Smooth muscle cell (in vitro differentiated cells): ENCODE data around the gene PPARG. TPM values are rescaled to one million over a fixed set of nuclear protein-coding genes. Genes with fewer than 3 reads are reported as not detected.

Experiments used
- DNase-seq: peaks from one replicate; lab custom pipeline; 2025; ENCODE audit not compliant: unreplicated experiment; lab: John Stamatoyannopoulos, UW
- H2AFZ ChIP-seq: fragments of 200-600 bp; sonication (generic); 2 replicates; pipeline ENCODE4 v1.6.0; 2016; ENCODE audit warnings: antibody characterized with exemption, low read depth, mild to moderate bottlenecking
- H3F3A ChIP-seq: fragments of 200-600 bp; sonication (generic); 2 replicates; pipeline ENCODE4 v1.6.0; 2017; ENCODE audit warnings: antibody characterized with exemption, low read depth
- H3K27ac ChIP-seq: fragments of 200-600 bp; sonication (generic); 2 replicates; pipeline ENCODE4 v1.5.1; 2016; ENCODE audit warnings: low read depth, mild to moderate bottlenecking
- H3K27me3 ChIP-seq: fragments of 200-600 bp; sonication (generic); 2 replicates; pipeline ENCODE4 v1.6.1; 2016; ENCODE audit warnings: low read depth, mild to moderate bottlenecking
- H3K36me3 ChIP-seq: fragments of 200-600 bp; sonication (generic); 2 replicates; pipeline ENCODE4 v1.5.1; 2016; ENCODE audit warnings: low read depth
- H3K4me1 ChIP-seq: fragments of 200-600 bp; sonication (generic); 2 replicates; pipeline ENCODE4 v1.5.1; 2016; ENCODE audit warnings: low read depth
- H3K4me2 ChIP-seq: fragments of 200-600 bp; sonication (generic); 2 replicates; pipeline ENCODE4 v1.6.0; 2016; ENCODE audit warnings: mild to moderate bottlenecking
- H3K4me3 ChIP-seq: fragments of 200-600 bp; sonication (generic); 2 replicates; pipeline ENCODE4 v1.5.1; 2016; ENCODE audit warnings: mild to moderate bottlenecking
- H3K79me2 ChIP-seq: fragments of 200-600 bp; sonication (generic); 2 replicates; pipeline ENCODE4 v1.6.0; 2016; ENCODE audit warnings: low read depth, mild to moderate bottlenecking
- H3K9ac ChIP-seq: fragments of 200-600 bp; sonication (generic); 2 replicates; pipeline ENCODE4 v1.6.0; 2016; ENCODE audit warnings: low read depth
- H3K9me3 ChIP-seq: fragments of 200-600 bp; sonication (generic); replicated peaks from 2 replicates; pipeline ENCODE4 v1.5.1; 2016; ENCODE audit warnings: low read depth
- H4K20me1 ChIP-seq: fragments of 200-600 bp; sonication (generic); 2 replicates; pipeline ENCODE4 v1.6.0; 2016; ENCODE audit warnings: low read depth
- WGBS: methylation state at CpG from one replicate; pipeline ENCODE4 v1.1.7; 2016; ENCODE audit warnings: low lambda C conversion rate; 5-methylcytosine and 5-hydroxymethylcytosine counted together
- polyA plus RNA-seq: library from polyadenylated mRNA; unstranded; fragments of >200 nt; fragmentation: Nextera tagmentation; extraction: Ambion mirVana; gene quantifications from 2 replicates; pipeline ENCODE4 v1.2.1, GENCODE V29; 2016
- total RNA-seq: library from RNA; depleted of rRNA; stranded (reverse); fragments of >200 nt; gene quantifications from 2 replicates; pipeline ENCODE4 v1.2.3, GENCODE V29; 2014
- TF ChIP-seq, protein P1 (sequence below): fragments of 200-600 bp; sonication (generic); IDR thresholded peaks from 2 replicates; pipeline ENCODE4 v1.5.1; 2017; ENCODE audit warnings: borderline replicate concordance, mild to moderate bottlenecking, antibody characterized with exemption; ENCODE audit not compliant: insufficient read depth, poor library complexity, severe bottlenecking

PPARG gene
- total and polyA plus RNA-seq, 2 experiments from 2014 or later: 1.5 to 8.5 TPM

DNA sequence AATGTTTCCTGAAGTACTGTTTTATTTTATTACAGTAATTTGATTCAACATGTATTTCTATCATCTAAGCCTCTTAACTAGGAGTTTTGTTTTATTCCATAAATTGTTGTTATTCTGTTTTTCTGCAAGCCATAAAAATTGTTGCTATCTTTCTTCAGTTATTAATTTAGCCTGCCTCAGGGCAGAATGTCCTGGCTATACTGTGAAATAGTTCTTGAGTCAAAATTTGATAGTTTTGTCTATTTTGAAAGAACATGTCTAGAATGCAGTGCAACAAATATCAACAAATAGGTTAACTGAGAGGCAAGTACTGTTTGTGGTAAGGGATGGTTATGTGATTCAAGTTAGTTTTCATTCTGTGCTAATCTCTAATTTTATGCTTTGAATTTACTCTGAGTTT lies 63.9 kb downstream of the PPARG start:
- H3K4me1 ChIP-seq: no peaks in the 10 kb centered on the region
- H3K9me3 ChIP-seq: no peaks in the 10 kb centered on the region
- H3K4me2 ChIP-seq: no peak overlapping the region
- no peak overlapping the region for H3K4me3 ChIP-seq
- no peak overlapping the region for H3K27ac ChIP-seq
- TF ChIP-seq, protein P1, sequence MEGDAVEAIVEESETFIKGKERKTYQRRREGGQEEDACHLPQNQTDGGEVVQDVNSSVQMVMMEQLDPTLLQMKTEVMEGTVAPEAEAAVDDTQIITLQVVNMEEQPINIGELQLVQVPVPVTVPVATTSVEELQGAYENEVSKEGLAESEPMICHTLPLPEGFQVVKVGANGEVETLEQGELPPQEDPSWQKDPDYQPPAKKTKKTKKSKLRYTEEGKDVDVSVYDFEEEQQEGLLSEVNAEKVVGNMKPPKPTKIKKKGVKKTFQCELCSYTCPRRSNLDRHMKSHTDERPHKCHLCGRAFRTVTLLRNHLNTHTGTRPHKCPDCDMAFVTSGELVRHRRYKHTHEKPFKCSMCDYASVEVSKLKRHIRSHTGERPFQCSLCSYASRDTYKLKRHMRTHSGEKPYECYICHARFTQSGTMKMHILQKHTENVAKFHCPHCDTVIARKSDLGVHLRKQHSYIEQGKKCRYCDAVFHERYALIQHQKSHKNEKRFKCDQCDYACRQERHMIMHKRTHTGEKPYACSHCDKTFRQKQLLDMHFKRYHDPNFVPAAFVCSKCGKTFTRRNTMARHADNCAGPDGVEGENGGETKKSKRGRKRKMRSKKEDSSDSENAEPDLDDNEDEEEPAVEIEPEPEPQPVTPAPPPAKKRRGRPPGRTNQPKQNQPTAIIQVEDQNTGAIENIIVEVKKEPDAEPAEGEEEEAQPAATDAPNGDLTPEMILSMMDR: no peak
- no peaks in the 10 kb centered on the region for H3F3A ChIP-seq
- no peak for DNase-seq
- no peaks in the 10 kb centered on the region for H3K79me2 ChIP-seq
- H3K9ac ChIP-seq: no peak overlapping the region
- no peaks in the 10 kb centered on the region for H3K36me3 ChIP-seq
- H3K27me3 ChIP-seq: peaks cover 18% of the 10 kb centered on the region
- H2AFZ ChIP-seq: no peak overlapping the region
- H4K20me1 ChIP-seq: no peaks in the 10 kb centered on the region

DNA sequence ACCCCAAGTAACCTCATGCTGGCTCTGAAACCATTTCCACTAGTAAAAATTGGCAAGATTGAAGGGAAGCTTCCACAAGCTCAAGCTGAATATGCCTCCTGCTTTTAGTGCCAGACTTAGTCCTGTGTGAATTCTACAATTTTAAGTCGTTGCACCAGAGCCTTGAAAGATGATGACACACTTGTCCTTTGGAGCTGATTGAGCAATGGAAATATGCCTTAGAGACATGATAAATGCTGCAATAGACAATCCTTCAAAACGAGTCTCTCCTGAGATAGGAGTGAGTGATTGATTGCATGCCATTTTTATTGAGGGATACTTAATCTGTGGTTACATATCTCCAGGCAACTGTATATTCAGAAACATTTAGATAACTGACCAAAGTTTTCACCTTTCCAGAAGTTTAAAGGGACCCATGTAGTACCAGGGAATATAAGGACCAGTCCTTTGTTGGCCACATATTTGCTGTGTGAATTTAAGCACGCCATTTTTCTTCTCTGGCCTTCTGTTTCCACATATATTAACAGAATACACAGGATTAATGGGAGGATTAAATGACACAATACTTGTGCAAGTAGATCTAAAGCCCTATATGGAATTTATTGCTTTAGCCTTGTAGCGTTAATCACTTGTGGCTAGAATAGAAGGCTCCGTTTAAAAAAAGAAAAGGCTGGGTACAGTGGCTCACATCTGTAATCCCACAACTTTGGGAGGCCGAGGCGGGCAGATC lies 65.1 kb downstream of the PPARG start:
- no peaks in the 10 kb centered on the region for H4K20me1 ChIP-seq
- H2AFZ ChIP-seq: no peak overlapping the region
- peaks cover 18% of the 10 kb centered on the region for H3K27me3 ChIP-seq
- H3K36me3 ChIP-seq: no peaks in the 10 kb centered on the region
- DNase-seq: no peak
- no peaks in the 10 kb centered on the region for H3K79me2 ChIP-seq
- H3K4me2 ChIP-seq: no peak overlapping the region
- H3K4me1 ChIP-seq: no peaks in the 10 kb centered on the region
- H3K9me3 ChIP-seq: no peaks in the 10 kb centered on the region
- no peak overlapping the region for H3K27ac ChIP-seq
- TF ChIP-seq, protein P1: no peak
- H3K9ac ChIP-seq: no peak overlapping the region
- no peak overlapping the region for H3K4me3 ChIP-seq
- H3F3A ChIP-seq: no peaks in the 10 kb centered on the region
- 50% methylated on average over 7 of the region's 7 CpGs for WGBS

DNA sequence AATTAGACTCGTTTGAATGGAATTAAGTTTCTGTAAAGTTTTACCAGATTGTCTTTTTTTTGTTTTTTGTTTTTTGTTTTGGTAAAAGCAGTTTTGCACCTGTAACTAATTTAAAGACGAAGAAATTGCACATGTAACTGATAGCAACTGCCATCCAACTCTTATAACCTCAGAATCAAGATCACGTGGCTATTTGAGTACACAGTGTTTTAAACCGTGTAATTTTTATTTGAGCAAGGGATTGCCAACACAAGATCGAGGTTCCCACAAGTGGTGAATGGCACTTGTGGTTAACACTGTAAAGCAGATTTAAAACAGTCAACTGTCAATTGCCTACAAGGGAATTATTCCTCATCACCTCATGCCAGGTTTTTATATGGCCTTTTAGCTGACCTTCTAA lies 67.3 kb downstream of the PPARG start:
- Histone ChIP-seq H3K4me2 (no peak overlapping the region), H3K9me3 (no peaks in the 10 kb centered on the region), H3K79me2 (no peaks in the 10 kb centered on the region), H3K4me1 (no peaks in the 10 kb centered on the region), H4K20me1 (no peaks in the 10 kb centered on the region), H2AFZ (no peak overlapping the region), H3F3A (no peaks in the 10 kb centered on the region), H3K4me3 (no peak overlapping the region), H3K9ac (no peak overlapping the region), H3K36me3 (no peaks in the 10 kb centered on the region), H3K27ac (no peak overlapping the region), H3K27me3 (peaks cover 15% of the 10 kb centered on the region)
- no peak for DNase-seq
- TF ChIP-seq, protein P1: no peak
- 88% methylated on average over 5 of the region's 5 CpGs for WGBS

DNA sequence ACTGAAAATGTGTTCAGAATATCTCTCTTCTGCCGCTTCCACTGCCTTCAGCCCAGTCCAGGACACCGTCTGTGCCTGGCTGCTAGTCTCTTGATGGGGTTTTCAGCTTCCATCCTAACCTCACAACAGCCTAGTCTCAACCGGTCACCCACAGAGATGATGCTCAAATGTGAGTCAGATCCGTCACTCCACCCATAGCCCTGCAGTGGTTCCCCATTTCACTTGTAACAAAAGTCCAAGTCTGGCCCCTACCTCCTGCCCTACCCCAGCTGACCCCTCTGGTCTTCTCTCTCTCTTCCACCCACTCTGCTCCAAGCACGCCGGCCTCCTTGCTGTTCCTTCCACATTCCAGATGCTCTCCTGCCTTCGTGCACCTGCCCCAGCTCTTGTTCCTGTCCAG lies 68.1 kb downstream of the PPARG start:
- WGBS: 83% methylated on average over 7 of the region's 7 CpGs
- TF ChIP-seq, protein P1: no peak

More for the DNA sequence above, 68.1 kb downstream of the PPARG start:
- Histone ChIP-seq H3K4me2 (no peak overlapping the region), H3K36me3 (peaks cover 3% of the 10 kb centered on the region), H3K4me3 (no peak overlapping the region), H3F3A (no peaks in the 10 kb centered on the region), H3K9me3 (no peaks in the 10 kb centered on the region), H3K9ac (no peak overlapping the region), H2AFZ (no peak overlapping the region), H4K20me1 (no peaks in the 10 kb centered on the region), H3K4me1 (no peaks in the 10 kb centered on the region), H3K79me2 (no peaks in the 10 kb centered on the region), H3K27ac (no peak overlapping the region), H3K27me3 (peaks cover 7% of the 10 kb centered on the region)
- DNase-seq: no peak
